ENCODE data around the gene ZBTB2.

ZBTB2 gene

GRCh38 chr6:151341476-151342195 is 49.7 kb downstream of the ZBTB2 start:
- no peak overlapping the region for H3K4me3 ChIP-seq (ENCODE audit: low read length)
- no peak for TF ChIP-seq CTCF (conservative IDR thresholded peaks at IDR 0.05; ENCODE audit: low read depth, low read length)
- DNase-seq (ENCODE audit: low read depth), result no peak

- TF ChIP-seq CTCF (conservative IDR thresholded peaks at IDR 0.05; ENCODE audit: low read depth, low read length), result no peak
- no peak overlapping the region for H3K4me3 ChIP-seq (ENCODE audit: low read length)
- DNase-seq (ENCODE audit: low read depth), result no peak
Observed at GRCh38 chr6:151340219-151340978, 51.0 kb downstream of the ZBTB2 start.

GRCh38 chr6:151339369-151339768 is 52.0 kb downstream of the ZBTB2 start:
- no peak for TF ChIP-seq CTCF (conservative IDR thresholded peaks at IDR 0.05; ENCODE audit: low read depth, low read length)
- H3K4me3 ChIP-seq (ENCODE audit: low read length), result no peak overlapping the region
- DNase-seq (ENCODE audit: low read depth), result no peak

- TF ChIP-seq CTCF (conservative IDR thresholded peaks at IDR 0.05; ENCODE audit: low read depth, low read length), result no peak
- no peak for DNase-seq (ENCODE audit: low read depth)
- no peak overlapping the region for H3K4me3 ChIP-seq (ENCODE audit: low read length)
Observed at GRCh38 chr6:151338651-151339200, 52.6 kb downstream of the ZBTB2 start.

- no peak for DNase-seq (ENCODE audit: low read depth)
- TF ChIP-seq CTCF (conservative IDR thresholded peaks at IDR 0.05; ENCODE audit: low read depth, low read length), result no peak
- H3K4me3 ChIP-seq (ENCODE audit: low read length), result no peak overlapping the region
Observed at GRCh38 chr6:151335930-151336329, 55.4 kb downstream of the ZBTB2 start.

- DNase-seq (ENCODE audit: low read depth), result no peak
- no peak overlapping the region for H3K4me3 ChIP-seq (ENCODE audit: low read length)
Observed at GRCh38 chr6:151330130-151330696, 61.1 kb downstream of the ZBTB2 start.

More at GRCh38 chr6:151330130-151330696, 61.1 kb downstream of the ZBTB2 start:
- no peak for TF ChIP-seq CTCF (conservative IDR thresholded peaks at IDR 0.05; ENCODE audit: low read depth, low read length)

All from retinal pigment epithelial cell (primary cell).